Erythroblast (primary cell): Measurements from ENCODE around the gene PDE6G.

ENCODE experiments used
- GATA1 ChIP-seq: IDR thresholded peaks from 2 replicates; pipeline ENCODE4 v1.6.1; 2011; ENCODE audit warnings: low read depth, mild to moderate bottlenecking, control low read depth, low read length, moderate library complexity
- POLR2A ChIP-seq: IDR thresholded peaks from 2 replicates; pipeline ENCODE4 v1.6.1; 2011; ENCODE audit warnings: mild to moderate bottlenecking, low read length

GRCh38 chr17:81656118-81656743, at the start of gene PDE6G:
- TF ChIP-seq POLR2A (no peak), GATA1 (no peak)
